ENCODE results near the gene PTMS. TPM values are rescaled to one million over a fixed set of nuclear protein-coding genes. Genes with fewer than 3 reads are reported as not detected.

Gene PTMS
- total and polyA plus RNA-seq, 9 of the 15 experiments (the other 6 are each of a cell fraction or from before 2014, with no cell fraction given): 5.1 to 287 (median 78.5) TPM

- TF ChIP-seq, protein P1, sequence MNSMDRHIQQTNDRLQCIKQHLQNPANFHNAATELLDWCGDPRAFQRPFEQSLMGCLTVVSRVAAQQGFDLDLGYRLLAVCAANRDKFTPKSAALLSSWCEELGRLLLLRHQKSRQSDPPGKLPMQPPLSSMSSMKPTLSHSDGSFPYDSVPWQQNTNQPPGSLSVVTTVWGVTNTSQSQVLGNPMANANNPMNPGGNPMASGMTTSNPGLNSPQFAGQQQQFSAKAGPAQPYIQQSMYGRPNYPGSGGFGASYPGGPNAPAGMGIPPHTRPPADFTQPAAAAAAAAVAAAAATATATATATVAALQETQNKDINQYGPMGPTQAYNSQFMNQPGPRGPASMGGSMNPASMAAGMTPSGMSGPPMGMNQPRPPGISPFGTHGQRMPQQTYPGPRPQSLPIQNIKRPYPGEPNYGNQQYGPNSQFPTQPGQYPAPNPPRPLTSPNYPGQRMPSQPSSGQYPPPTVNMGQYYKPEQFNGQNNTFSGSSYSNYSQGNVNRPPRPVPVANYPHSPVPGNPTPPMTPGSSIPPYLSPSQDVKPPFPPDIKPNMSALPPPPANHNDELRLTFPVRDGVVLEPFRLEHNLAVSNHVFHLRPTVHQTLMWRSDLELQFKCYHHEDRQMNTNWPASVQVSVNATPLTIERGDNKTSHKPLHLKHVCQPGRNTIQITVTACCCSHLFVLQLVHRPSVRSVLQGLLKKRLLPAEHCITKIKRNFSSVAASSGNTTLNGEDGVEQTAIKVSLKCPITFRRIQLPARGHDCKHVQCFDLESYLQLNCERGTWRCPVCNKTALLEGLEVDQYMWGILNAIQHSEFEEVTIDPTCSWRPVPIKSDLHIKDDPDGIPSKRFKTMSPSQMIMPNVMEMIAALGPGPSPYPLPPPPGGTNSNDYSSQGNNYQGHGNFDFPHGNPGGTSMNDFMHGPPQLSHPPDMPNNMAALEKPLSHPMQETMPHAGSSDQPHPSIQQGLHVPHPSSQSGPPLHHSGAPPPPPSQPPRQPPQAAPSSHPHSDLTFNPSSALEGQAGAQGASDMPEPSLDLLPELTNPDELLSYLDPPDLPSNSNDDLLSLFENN (IDR thresholded peaks at IDR 0.05; ENCODE audit: low read depth in 2 of 2, low read length in 2 of 2): no peak
- TF ChIP-seq BCL6 (CRISPR knock-in tag; IDR thresholded peaks at IDR 0.05): no peak
- TF ChIP-seq MAX (CRISPR knock-in tag; IDR thresholded peaks at IDR 0.05): peak; percentile 89
- TF ChIP-seq, protein P2, sequence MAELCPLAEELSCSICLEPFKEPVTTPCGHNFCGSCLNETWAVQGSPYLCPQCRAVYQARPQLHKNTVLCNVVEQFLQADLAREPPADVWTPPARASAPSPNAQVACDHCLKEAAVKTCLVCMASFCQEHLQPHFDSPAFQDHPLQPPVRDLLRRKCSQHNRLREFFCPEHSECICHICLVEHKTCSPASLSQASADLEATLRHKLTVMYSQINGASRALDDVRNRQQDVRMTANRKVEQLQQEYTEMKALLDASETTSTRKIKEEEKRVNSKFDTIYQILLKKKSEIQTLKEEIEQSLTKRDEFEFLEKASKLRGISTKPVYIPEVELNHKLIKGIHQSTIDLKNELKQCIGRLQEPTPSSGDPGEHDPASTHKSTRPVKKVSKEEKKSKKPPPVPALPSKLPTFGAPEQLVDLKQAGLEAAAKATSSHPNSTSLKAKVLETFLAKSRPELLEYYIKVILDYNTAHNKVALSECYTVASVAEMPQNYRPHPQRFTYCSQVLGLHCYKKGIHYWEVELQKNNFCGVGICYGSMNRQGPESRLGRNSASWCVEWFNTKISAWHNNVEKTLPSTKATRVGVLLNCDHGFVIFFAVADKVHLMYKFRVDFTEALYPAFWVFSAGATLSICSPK (IDR thresholded peaks at IDR 0.05; ENCODE audit: borderline replicate concordance): no peak
- TF ChIP-seq ZC3H8 (IDR thresholded peaks at IDR 0.05): no peak
- no peak for TF ChIP-seq ZNF778 (CRISPR knock-in tag; IDR thresholded peaks at IDR 0.05)
- TF ChIP-seq ZNF696 (CRISPR knock-in tag; conservative IDR thresholded peaks at IDR 0.05): no peak
- TF ChIP-seq, protein P3, sequence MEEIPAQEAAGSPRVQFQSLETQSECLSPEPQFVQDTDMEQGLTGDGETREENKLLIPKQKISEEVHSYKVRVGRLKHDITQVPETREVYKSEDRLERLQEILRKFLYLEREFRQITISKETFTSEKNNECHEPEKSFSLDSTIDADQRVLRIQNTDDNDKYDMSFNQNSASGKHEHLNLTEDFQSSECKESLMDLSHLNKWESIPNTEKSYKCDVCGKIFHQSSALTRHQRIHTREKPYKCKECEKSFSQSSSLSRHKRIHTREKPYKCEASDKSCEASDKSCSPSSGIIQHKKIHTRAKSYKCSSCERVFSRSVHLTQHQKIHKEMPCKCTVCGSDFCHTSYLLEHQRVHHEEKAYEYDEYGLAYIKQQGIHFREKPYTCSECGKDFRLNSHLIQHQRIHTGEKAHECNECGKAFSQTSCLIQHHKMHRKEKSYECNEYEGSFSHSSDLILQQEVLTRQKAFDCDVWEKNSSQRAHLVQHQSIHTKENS (CRISPR knock-in tag; IDR thresholded peaks at IDR 0.05): no peak
- no peak for TF ChIP-seq PCBP1 (IDR thresholded peaks at IDR 0.05; ENCODE audit: low read depth, low read length, poor library complexity, severe bottlenecking)
- no peak for TF ChIP-seq HNRNPL (IDR thresholded peaks at IDR 0.05; ENCODE audit: low read depth, low read length)
- TF ChIP-seq ESRRA (IDR thresholded peaks at IDR 0.05; ENCODE audit: borderline replicate concordance, low read depth): no peak; the same call in 1 of the 2 replicates
- TF ChIP-seq, protein P4, sequence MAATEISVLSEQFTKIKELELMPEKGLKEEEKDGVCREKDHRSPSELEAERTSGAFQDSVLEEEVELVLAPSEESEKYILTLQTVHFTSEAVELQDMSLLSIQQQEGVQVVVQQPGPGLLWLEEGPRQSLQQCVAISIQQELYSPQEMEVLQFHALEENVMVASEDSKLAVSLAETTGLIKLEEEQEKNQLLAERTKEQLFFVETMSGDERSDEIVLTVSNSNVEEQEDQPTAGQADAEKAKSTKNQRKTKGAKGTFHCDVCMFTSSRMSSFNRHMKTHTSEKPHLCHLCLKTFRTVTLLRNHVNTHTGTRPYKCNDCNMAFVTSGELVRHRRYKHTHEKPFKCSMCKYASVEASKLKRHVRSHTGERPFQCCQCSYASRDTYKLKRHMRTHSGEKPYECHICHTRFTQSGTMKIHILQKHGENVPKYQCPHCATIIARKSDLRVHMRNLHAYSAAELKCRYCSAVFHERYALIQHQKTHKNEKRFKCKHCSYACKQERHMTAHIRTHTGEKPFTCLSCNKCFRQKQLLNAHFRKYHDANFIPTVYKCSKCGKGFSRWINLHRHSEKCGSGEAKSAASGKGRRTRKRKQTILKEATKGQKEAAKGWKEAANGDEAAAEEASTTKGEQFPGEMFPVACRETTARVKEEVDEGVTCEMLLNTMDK (IDR thresholded peaks at IDR 0.05; ENCODE audit: borderline replicate concordance, insufficient read depth, low read depth, low read length, poor library complexity, severe bottlenecking): no peak
- TF ChIP-seq, protein P5, sequence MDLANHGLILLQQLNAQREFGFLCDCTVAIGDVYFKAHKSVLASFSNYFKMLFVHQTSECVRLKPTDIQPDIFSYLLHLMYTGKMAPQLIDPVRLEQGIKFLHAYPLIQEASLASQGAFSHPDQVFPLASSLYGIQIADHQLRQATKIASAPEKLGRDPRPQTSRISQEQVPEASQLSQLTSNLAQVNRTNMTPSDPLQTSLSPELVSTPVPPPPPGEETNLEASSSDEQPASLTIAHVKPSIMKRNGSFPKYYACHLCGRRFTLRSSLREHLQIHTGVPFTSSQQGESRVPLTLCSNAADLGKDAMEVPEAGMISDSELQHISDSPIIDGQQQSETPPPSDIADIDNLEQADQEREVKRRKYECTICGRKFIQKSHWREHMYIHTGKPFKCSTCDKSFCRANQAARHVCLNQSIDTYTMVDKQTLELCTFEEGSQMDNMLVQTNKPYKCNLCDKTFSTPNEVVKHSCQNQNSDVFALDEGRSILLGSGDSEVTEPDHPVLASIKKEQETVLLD (IDR thresholded peaks at IDR 0.05): peak; percentile 80
- TF ChIP-seq ZNF316 (IDR thresholded peaks at IDR 0.05): no peak
- TF ChIP-seq NUFIP1 (IDR thresholded peaks at IDR 0.05; ENCODE audit: partially characterized antibody): no peak
- TF ChIP-seq ETV5 (CRISPR knock-in tag; IDR thresholded peaks at IDR 0.05; ENCODE audit: low read depth): peak; percentile 85
Measured at GRCh38 chr12:6778574-6779550, 12.7 kb downstream of the PTMS start (continued).

Data from K562 (cell line).